ENCODE measurements around the gene MET.
"Not testable (repeated sequence)": the region's sequence is repeated elsewhere in the genome, so short reads cannot be mapped to it uniquely, and the experiment has no call there.

MET gene

DNA sequence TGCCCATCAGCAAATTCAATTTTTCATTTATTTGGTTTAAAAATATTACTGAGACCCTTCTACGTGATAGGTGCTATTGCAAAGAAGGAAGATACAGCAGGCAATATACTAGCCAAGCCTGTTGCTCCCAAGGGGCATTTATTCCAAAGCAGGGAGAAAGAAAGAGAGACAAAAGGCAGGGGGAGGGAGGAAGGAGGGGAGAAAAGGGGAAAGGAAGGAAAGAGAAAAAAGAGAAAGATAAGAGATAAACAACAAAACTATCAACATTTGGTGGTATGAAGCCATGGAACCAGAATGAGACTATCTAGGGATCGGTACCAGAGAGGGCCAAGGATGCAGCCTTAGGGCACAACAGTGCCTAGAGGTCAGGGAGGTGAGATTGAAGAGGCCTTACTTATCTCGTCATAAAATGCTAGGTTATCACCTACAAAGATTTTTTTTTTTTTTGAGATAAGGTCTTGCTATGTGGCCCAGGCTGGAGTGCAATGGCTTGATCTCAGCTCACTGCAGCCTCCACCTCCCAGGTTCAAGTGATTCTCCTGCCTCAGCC, 135.1 kb downstream of the MET start:
- no peaks in the 10 kb centered on the region for H3K36me3 Mint-ChIP-seq (ENCODE audit: low read depth)
- no peak overlapping the region for H3K4me3 Mint-ChIP-seq
- H3K4me1 Mint-ChIP-seq (ENCODE audit: low read depth) = peaks cover 15% of the 10 kb centered on the region
- no peak overlapping the region for H3K27ac Mint-ChIP-seq
- intact Hi-C loops (cut with micrococcal nuclease) = loop anchor here (5.0 kb wide), 1 partner anchor 635 kb away; no protein-coding TSS in a partner anchor
- no peaks in the 10 kb centered on the region for H3K27me3 Mint-ChIP-seq
- no peaks in the 10 kb centered on the region for H3K9me3 Mint-ChIP-seq

DNA sequence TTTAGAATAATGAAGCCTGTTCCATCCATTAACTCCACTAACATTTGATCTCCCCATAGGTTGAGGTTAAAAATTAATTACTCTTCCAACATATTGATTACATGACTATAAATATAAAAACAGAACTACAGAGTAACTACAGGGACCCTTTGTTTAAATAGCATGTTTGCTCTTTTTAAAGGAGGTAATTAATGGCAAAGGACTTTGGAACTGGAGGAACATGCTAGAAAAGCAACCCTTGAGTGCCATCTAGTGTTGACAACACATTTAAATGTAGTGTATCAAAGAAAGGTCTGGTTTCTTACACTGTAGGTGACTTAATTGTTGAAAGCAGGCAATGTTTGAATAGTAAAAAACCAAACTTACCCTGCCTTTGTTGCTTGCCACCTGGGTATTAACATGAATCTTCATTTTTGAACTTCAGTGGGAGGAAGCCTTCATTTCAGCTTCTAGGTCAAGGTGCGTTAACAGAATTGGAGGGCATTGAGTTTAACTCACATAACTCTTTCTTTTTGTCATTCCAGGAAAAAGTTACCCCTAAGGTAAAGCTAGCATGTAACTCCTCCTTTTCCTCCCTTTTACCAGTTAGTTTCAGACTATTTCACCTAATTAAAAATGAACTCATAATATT, 137.8 kb downstream of the MET start:
- Mint-ChIP-seq H3K4me1 (ENCODE audit: low read depth) (peaks cover 10% of the 10 kb centered on the region), H3K9me3 (no peaks in the 10 kb centered on the region), H3K27me3 (no peaks in the 10 kb centered on the region), H3K36me3 (ENCODE audit: low read depth) (no peaks in the 10 kb centered on the region), H3K4me3 (no peak overlapping the region), H3K27ac (no peak overlapping the region)
- intact Hi-C loops (cut with micrococcal nuclease) = loop anchor here (1.0 to 5.0 kb wide), 4 partner anchors 139 to 637 kb away; no protein-coding TSS in a partner anchor

DNA sequence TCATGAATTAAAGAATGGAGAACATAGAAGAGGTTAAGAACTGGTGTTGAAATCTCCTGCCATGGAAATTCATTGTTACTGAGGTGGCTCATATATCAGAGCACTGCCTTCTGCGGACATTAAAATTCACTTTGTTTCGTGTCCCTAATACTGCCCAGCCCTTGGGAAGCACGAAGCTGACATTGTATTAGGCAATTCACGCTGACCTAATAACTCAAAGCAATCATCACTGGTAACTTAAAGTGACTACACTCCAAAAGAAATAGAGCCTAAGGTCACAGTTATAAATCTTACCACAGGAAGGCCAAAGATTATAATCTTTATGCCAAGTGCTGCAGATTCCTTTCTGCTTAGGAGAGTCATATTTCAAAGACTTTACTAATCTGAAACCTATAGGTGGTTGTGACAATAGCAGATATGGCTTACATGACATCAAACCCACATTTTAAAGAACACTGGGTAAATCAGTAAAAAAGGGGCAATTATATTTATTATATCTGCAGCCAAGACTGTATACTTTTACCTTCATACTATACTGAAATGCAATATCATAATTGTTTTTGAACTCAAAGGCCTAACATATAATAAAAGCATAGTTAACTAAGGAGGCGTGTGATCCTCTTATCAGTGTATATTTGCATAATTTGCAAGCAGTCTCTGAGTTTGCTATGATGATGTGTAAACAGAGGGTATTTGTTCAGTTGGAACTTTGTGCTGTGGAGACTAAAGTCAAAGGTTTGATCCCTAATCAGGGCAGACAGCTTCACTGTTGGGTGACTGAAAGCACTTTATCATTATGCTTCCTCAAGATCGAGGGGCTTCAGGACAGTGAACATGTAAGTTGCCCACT, 138.5 kb downstream of the MET start:
- Mint-ChIP-seq H3K4me1 (ENCODE audit: low read depth) (peaks cover 10% of the 10 kb centered on the region), H3K27me3 (no peaks in the 10 kb centered on the region), H3K4me3 (no peak overlapping the region), H3K27ac (no peak overlapping the region), H3K36me3 (ENCODE audit: low read depth) (no peaks in the 10 kb centered on the region), H3K9me3 (no peaks in the 10 kb centered on the region)
- intact Hi-C loops (cut with micrococcal nuclease) = loop anchor here (2.0 kb wide), 1 partner anchor 140 kb away; no protein-coding TSS in a partner anchor

DNA sequence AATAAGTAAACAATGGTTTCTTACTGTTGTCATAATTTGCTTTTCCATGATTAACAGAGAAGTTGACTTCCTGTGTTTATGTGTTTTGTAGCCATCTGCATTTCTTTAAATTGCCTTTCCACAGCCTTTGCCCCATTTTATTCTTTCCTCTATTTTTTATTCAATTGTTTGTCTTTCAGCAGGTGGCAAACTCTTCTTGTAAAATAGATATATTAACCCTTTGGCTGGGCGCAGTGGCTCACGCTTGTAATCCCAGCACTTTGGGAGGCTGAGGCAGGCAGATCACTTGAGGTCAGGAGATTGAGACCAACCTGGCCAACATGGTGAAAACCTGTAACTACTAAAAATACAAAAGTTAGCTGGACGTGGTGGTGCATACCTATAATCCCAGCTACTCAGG, 139.8 kb downstream of the MET start:
- no peaks in the 10 kb centered on the region for H3K36me3 Mint-ChIP-seq (ENCODE audit: low read depth)
- H3K4me1 Mint-ChIP-seq (ENCODE audit: low read depth) = peaks cover 10% of the 10 kb centered on the region
- no peak overlapping the region for H3K27ac Mint-ChIP-seq
- H3K9me3 Mint-ChIP-seq = no peaks in the 10 kb centered on the region
- no peak overlapping the region for H3K4me3 Mint-ChIP-seq
- intact Hi-C loops (cut with micrococcal nuclease) = loop anchor here (2.0 kb wide), 1 partner anchor 141 kb away; no protein-coding TSS in a partner anchor
- H3K27me3 Mint-ChIP-seq = no peaks in the 10 kb centered on the region

DNA sequence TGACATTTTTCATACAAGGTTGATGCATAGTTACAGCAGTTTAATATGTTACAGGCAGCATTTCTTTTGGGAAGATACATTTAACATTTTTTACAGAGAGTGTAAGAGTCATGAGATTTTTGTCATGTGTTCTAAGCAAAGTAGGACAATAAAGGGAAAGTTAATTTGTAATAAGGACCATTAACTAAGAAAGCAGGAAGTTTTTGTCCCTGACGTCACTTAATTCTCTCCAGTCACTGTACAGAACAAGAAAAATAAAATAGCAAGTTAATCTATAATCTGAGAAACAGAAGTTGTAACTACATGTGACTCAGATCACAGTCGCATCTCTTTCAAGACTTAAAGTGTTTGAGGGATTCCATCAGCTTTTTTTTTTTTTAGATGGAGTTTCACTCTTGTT, 140.9 kb downstream of the MET start:
- Mint-ChIP-seq H3K9me3 (no peaks in the 10 kb centered on the region), H3K27ac (peak overlapping the region; percentile 17), H3K4me3 (no peak overlapping the region), H3K36me3 (ENCODE audit: low read depth) (no peaks in the 10 kb centered on the region), H3K27me3 (no peaks in the 10 kb centered on the region), H3K4me1 (ENCODE audit: low read depth) (peaks cover 10% of the 10 kb centered on the region)
- intact Hi-C loops (cut with micrococcal nuclease) = loop anchor here (1.0 kb wide), 1 partner anchor 50 kb away; no protein-coding TSS in a partner anchor

DNA sequence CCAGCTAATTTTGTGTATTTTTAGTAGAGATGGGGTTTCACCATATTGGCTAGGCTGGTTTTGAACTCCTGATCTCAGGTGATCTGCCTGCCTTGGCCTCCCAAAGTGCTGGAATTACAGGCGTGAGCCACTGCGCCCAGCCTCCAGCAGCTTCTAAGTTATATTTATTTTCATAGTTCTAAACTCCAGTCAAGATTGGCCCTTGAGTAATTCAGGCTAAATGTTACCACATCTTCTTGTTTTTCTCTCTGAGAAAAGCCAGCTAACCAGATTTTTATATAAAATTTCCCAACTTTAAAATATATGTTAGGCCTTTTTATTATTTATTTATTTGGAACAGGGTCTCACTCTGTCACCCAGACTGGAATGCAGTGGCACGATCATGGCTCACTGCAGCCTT, 141.4 kb downstream of the MET start:
- H3K27ac Mint-ChIP-seq = peak overlapping the region; percentile 17
- not testable (repeated sequence) for H3K4me3 Mint-ChIP-seq; H3K9me3 Mint-ChIP-seq; H3K27me3 Mint-ChIP-seq; H3K36me3 Mint-ChIP-seq (ENCODE audit: low read depth)
- intact Hi-C loops (cut with micrococcal nuclease) = loop anchor here (1.0 kb wide), 1 partner anchor 50 kb away; no protein-coding TSS in a partner anchor
- peaks cover 10% of the 10 kb centered on the region for H3K4me1 Mint-ChIP-seq (ENCODE audit: low read depth)

DNA sequence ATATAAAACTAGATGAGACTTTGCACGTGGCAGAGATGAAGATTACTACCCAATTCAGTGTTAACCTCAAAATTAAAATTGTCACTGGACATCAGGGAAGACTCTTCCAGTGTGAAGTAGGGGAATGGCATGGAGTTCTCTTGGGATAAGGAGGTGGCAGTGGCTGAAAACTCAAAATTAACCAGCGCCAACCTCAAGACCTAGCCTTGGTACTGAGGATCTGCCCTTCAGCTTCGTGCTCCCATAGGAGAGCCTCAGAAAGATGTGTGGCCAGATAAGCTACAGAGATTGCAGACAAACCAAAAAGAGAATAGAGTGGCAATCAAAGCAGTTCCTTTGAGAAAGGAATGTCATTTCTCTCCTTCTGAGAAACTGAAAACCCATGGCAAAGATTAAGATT, 143.0 kb downstream of the MET start:
- H3K27me3 Mint-ChIP-seq = no peaks in the 10 kb centered on the region
- H3K4me1 Mint-ChIP-seq (ENCODE audit: low read depth) = peaks cover 18% of the 10 kb centered on the region
- H3K36me3 Mint-ChIP-seq (ENCODE audit: low read depth) = no peaks in the 10 kb centered on the region
- H3K4me3 Mint-ChIP-seq = no peak overlapping the region
- no peaks in the 10 kb centered on the region for H3K9me3 Mint-ChIP-seq
- H3K27ac Mint-ChIP-seq = no peak overlapping the region
- intact Hi-C loops (cut with micrococcal nuclease) = no loop called here

DNA sequence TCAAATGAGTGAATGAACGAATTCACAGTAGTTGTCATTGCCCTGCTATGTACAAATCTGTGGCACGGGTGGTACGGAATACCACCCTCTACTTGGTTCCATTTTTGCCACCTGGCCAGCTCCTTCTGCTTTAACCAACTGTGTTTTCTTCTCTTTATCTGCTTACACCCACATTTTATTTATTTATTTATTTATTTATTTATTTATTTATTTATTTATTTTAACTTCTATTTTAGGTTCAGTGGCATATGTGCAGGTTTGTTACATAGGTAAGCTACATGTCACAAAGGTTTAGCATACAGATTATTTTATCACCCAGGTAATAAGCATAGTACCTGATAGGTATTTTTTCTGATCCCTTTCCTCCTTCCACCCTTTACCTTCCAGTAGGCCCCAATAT, 148.2 kb downstream of the MET start:
- Mint-ChIP-seq H3K36me3 (ENCODE audit: low read depth) (no peaks in the 10 kb centered on the region), H3K27me3 (peaks cover 6% of the 10 kb centered on the region), H3K9me3 (peaks cover 15% of the 10 kb centered on the region), H3K4me3 (no peak overlapping the region), H3K4me1 (ENCODE audit: low read depth) (peaks cover 8% of the 10 kb centered on the region), H3K27ac (no peak overlapping the region)
- intact Hi-C loops (cut with micrococcal nuclease) = no loop called here

DNA sequence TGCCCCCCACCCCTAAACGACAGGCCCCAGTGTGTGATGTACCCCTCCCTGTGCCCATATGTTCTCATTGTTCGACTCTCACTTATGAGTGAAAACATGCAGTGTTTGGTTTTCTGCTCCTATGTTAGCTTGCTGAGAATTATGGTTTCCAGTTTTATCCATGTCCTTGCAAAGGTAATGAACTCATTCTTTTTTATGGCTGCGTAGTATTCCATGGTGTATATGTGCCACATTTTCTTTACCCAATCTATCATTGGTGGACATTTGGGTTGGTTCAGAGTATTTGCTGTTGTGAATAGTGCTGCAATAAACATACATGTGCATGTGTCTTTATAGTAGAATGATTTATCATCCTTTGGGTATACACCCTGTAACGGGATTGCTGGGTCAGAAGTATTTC, 149.7 kb downstream of the MET start:
- H3K27me3 Mint-ChIP-seq; H3K36me3 Mint-ChIP-seq (ENCODE audit: low read depth); intact Hi-C loops (cut with micrococcal nuclease); H3K4me1 Mint-ChIP-seq (ENCODE audit: low read depth); H3K27ac Mint-ChIP-seq; H3K4me3 Mint-ChIP-seq: not testable (repeated sequence)
- peaks cover 21% of the 10 kb centered on the region for H3K9me3 Mint-ChIP-seq

DNA sequence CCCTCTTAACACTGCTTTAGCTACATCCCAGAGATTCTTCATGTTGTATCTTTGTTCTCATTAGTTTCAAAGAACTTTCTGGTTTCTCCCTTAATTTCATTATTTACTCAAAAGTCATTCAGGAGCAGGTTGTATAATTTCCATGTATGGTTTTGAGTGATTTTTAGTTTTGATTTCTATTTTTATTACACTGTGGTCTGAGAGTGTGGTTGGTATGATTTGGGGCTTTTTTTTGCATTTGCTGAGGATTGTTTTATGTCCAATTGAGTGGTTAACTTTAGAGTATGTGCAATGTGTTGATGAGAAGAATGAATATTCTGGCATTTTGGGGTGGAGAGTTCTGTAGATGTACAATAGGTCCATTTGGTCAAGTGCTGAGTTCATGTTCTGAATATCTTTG, 152.5 kb downstream of the MET start:
- Mint-ChIP-seq H3K27ac (no peak overlapping the region), H3K4me3 (no peak overlapping the region), H3K27me3 (peaks cover 6% of the 10 kb centered on the region), H3K4me1 (ENCODE audit: low read depth) (peaks cover 16% of the 10 kb centered on the region), H3K36me3 (ENCODE audit: low read depth) (no peaks in the 10 kb centered on the region), H3K9me3 (peaks cover 21% of the 10 kb centered on the region)
- intact Hi-C loops (cut with micrococcal nuclease) = no loop called here

DNA sequence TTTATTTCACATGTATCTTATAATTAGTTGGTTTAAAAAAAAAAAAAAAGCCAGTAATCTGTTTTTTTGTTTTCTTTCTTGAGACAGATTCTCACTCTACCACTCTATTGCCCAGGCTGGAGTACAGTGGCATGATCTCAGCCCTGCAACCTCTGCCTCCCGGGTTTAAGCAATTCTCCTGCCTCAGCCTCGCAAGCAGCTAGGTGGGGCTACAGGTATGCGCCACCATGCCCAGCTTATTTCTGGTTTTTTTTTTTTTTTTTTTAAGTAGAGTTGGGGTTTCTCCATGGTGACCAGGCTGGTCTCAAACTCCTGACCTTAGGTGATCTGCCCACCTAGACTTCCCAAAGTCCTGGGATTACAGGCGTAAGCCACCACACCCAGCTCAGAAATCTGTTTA, 156.3 kb downstream of the MET start:
- Mint-ChIP-seq H3K9me3 (peaks cover 21% of the 10 kb centered on the region), H3K27ac (no peak overlapping the region), H3K4me3 (no peak overlapping the region), H3K36me3 (ENCODE audit: low read depth) (no peaks in the 10 kb centered on the region), H3K27me3 (peaks cover 8% of the 10 kb centered on the region), H3K4me1 (ENCODE audit: low read depth) (peaks cover 17% of the 10 kb centered on the region)
- intact Hi-C loops (cut with micrococcal nuclease) = no loop called here

DNA sequence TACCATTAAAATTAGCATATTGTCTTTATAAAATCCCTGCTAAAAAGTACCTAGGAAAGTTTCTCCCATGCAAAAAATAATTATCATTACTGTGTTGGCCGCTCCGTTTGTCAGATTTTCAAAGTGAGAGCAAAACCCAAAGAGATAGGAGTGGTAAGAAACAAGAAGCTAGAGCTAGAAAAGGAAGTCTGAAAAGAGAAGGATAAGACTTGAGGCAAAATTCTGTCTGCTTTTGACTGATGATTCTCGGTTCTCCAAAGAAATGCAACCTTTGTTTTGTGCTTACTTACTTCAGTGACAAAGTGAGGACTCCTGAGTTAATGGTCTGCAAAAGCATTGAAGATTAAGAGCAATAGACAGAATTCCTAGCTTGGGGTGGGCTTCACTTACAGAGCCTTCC, 157.0 kb downstream of the MET start:
- Mint-ChIP-seq H3K9me3 (peaks cover 18% of the 10 kb centered on the region), H3K27ac (peak overlapping the region; percentile 51), H3K4me1 (ENCODE audit: low read depth) (peaks cover 17% of the 10 kb centered on the region), H3K4me3 (peak overlapping the region; percentile 23), H3K36me3 (ENCODE audit: low read depth) (no peaks in the 10 kb centered on the region), H3K27me3 (peaks cover 8% of the 10 kb centered on the region)
- intact Hi-C loops (cut with micrococcal nuclease) = no loop called here

DNA sequence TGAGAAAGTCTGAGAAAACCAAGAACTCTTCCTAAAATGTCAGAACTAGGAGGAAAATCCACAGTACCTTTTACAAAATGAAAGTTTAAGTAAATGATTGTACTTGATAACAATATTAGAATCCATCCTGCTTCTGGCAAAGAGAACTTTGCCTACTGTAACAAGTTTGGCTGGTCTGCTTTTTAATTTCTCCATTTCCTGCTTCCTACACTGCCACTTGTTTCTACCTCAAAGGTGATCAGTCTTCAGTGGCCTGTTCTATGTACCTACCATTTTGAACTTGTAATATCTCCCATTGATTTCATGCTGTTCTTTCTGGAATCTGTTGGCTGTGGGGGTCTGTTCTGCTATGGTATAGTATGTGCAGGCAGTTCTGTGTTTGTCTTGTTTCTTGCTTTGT, 157.5 kb downstream of the MET start:
- H3K27ac Mint-ChIP-seq = peak overlapping the region; percentile 51
- peaks cover 13% of the 10 kb centered on the region for H3K9me3 Mint-ChIP-seq
- peaks cover 3% of the 10 kb centered on the region for H3K27me3 Mint-ChIP-seq
- H3K36me3 Mint-ChIP-seq (ENCODE audit: low read depth) = no peaks in the 10 kb centered on the region
- intact Hi-C loops (cut with micrococcal nuclease) = no loop called here
- H3K4me3 Mint-ChIP-seq = no peak overlapping the region
- H3K4me1 Mint-ChIP-seq (ENCODE audit: low read depth) = peaks cover 17% of the 10 kb centered on the region

DNA sequence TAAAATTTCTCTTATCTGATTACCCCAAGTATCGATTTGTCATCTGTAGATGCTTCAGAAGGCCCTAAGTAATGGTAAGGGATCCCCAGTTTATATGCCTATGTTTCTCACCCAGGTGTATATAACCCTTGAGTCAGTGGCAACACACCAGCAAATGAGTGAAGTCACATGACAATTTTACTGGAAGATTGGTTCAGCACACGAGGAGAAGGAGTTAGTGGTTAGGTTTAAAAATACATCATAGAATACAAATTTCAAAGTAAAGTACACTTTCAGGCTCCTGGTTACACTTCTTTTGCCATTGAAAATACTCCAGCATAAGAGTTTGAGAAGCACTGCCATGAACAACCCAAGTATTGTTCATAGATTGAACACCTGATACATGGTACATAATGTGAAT, 160.7 kb downstream of the MET start:
- H3K36me3 Mint-ChIP-seq (ENCODE audit: low read depth) = no peaks in the 10 kb centered on the region
- no peaks in the 10 kb centered on the region for H3K9me3 Mint-ChIP-seq
- H3K27ac Mint-ChIP-seq = no peak overlapping the region
- H3K4me1 Mint-ChIP-seq (ENCODE audit: low read depth) = peaks cover 17% of the 10 kb centered on the region
- intact Hi-C loops (cut with micrococcal nuclease) = no loop called here
- H3K27me3 Mint-ChIP-seq = peaks cover 3% of the 10 kb centered on the region
- no peak overlapping the region for H3K4me3 Mint-ChIP-seq

All from dendritic cell treated with granulocyte-macrophage colony-stimulating factor and Interleukin-4, amounts not matched to agents 40 ng/mL and 50 ng/mL, for 4 days (primary cell).